PC-3 (cell line): ENCODE data around the gene IPCEF1.

Experiments used
- EZH2 ChIP-seq: fragments of 300-600 bp; sonication (generic); IDR thresholded peaks from one replicate; pipeline ENCODE4 v1.6.1; 2017; ENCODE audit warnings: antibody characterized with exemption, mild to moderate bottlenecking, low read length; ENCODE audit not compliant: unreplicated experiment
- TF ChIP-seq, protein P1 (sequence below): fragments of 300-600 bp; sonication (generic); conservative IDR thresholded peaks from 2 replicates; pipeline ENCODE4 v1.5.1; 2017; ENCODE audit warnings: antibody characterized with exemption, low read depth, mild to moderate bottlenecking, low read length

DNA sequence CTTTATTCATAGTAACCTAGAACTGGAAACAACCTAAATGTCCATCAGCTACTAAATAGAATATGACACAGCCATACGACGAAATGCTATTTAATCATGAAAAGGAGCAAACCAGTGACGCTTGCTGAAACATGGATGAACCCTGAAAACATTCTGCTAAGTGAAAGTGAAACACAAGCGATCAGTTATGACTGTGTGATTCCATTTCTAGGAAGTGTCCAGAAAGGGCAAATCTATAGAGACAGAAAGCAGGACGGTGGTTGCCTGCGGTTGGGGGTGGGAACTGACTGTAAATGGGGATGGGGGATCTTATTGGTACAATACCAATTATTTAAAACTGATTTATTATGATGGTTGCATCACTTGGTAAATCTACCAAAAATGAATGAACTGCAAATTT lies 126.8 kb downstream of the IPCEF1 start:
- TF ChIP-seq, protein P1, sequence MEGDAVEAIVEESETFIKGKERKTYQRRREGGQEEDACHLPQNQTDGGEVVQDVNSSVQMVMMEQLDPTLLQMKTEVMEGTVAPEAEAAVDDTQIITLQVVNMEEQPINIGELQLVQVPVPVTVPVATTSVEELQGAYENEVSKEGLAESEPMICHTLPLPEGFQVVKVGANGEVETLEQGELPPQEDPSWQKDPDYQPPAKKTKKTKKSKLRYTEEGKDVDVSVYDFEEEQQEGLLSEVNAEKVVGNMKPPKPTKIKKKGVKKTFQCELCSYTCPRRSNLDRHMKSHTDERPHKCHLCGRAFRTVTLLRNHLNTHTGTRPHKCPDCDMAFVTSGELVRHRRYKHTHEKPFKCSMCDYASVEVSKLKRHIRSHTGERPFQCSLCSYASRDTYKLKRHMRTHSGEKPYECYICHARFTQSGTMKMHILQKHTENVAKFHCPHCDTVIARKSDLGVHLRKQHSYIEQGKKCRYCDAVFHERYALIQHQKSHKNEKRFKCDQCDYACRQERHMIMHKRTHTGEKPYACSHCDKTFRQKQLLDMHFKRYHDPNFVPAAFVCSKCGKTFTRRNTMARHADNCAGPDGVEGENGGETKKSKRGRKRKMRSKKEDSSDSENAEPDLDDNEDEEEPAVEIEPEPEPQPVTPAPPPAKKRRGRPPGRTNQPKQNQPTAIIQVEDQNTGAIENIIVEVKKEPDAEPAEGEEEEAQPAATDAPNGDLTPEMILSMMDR: no peak
- no peak for TF ChIP-seq EZH2
